Cardiac muscle cell (in vitro differentiated cells and primary cell): ENCODE results near the gene KIF6. TPM values are rescaled to one million over a fixed set of nuclear protein-coding genes. Genes with fewer than 3 reads are reported as not detected.

Experiments used
- DNase-seq, 2 donors: peaks; one replicate each; pipeline versions ENCODE4 v3.0.0 to v3.0.0-alpha.2; 2010 to 2017; ENCODE audit warnings: low read depth in 1 of 2, low spot score in 1 of 2
- H3K27ac ChIP-seq: fragments of 200-600 bp; sonication (generic); 2 replicates; pipeline ENCODE4 v1.5.1; 2016
- H3K27me3 ChIP-seq: fragments of 200-600 bp; sonication (generic); 2 replicates; pipeline ENCODE4 v1.6.0; 2016; ENCODE audit warnings: control low read depth
- H3K36me3 ChIP-seq: fragments of 200-600 bp; sonication (generic); 2 replicates; pipeline ENCODE4 v1.5.1; 2016; ENCODE audit warnings: control low read depth
- H3K4me1 ChIP-seq: fragments of 200-600 bp; sonication (generic); 2 replicates; pipeline ENCODE4 v1.8.1; 2017; ENCODE audit warnings: low read depth, mild to moderate bottlenecking, mixed run types
- H3K4me3 ChIP-seq: fragments of 200-600 bp; sonication (generic); 2 replicates; pipeline ENCODE4 v1.5.1; 2016; ENCODE audit warnings: mild to moderate bottlenecking
- H3K9me3 ChIP-seq: fragments of 200-600 bp; sonication (generic); 2 replicates; pipeline ENCODE4 v1.5.1; 2017; ENCODE audit warnings: low read depth, mild to moderate bottlenecking, control low read depth
- polyA plus RNA-seq: library from polyadenylated mRNA; unstranded; fragments of >200 nt; fragmentation: Nextera tagmentation; extraction: Ambion mirVana; gene quantifications from 2 replicates; pipeline ENCODE4 v1.2.1, GENCODE V29; 2016
- total RNA-seq: library from RNA; depleted of rRNA; stranded (reverse); fragments of >200 nt; gene quantifications from 2 replicates; pipeline ENCODE4 v1.2.3, GENCODE V29; 2016
- TF ChIP-seq, protein P1 (sequence below): IDR thresholded peaks from 2 replicates; pipeline ENCODE4 v1.5.1; 2012; ENCODE audit warnings: low read depth, mild to moderate bottlenecking, low read length

KIF6 gene
- total and polyA plus RNA-seq, 2 experiments from 2014 or later, result 0.69 to 1.7 TPM

DNA sequence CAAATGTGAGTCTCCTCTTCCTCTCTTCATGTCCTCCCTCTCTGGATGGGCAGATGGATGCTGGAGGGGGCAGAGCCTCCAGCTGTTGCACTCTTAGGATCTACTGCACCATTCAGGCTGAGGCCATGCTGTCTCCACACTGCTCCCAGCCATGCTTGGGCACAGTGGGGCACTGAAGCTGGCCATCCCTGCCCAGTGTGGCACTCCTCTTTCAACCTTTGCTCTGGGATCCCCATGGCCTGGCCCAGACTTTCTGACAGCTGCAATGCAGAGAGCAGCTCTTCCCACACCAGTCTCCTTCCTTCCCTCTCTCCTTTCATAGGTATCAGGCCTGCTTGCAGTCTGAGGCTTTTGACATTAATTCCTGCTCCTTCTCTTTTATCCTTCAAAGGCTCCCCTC is 420.3 kb downstream of the KIF6 start:
- Histone ChIP-seq H3K4me1 (no peaks in the 10 kb centered on the region), H3K9me3 (no peaks in the 10 kb centered on the region), H3K27ac (no peak overlapping the region), H3K4me3 (no peak overlapping the region), H3K36me3 (no peaks in the 10 kb centered on the region), H3K27me3 (peaks cover 10% of the 10 kb centered on the region)
- TF ChIP-seq, protein P1, sequence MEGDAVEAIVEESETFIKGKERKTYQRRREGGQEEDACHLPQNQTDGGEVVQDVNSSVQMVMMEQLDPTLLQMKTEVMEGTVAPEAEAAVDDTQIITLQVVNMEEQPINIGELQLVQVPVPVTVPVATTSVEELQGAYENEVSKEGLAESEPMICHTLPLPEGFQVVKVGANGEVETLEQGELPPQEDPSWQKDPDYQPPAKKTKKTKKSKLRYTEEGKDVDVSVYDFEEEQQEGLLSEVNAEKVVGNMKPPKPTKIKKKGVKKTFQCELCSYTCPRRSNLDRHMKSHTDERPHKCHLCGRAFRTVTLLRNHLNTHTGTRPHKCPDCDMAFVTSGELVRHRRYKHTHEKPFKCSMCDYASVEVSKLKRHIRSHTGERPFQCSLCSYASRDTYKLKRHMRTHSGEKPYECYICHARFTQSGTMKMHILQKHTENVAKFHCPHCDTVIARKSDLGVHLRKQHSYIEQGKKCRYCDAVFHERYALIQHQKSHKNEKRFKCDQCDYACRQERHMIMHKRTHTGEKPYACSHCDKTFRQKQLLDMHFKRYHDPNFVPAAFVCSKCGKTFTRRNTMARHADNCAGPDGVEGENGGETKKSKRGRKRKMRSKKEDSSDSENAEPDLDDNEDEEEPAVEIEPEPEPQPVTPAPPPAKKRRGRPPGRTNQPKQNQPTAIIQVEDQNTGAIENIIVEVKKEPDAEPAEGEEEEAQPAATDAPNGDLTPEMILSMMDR, result no peak
- DNase-seq, result no peak

GRCh38 chr6:39303425-39304153 is 421.6 kb downstream of the KIF6 start:
- no peak overlapping the region for H3K27ac ChIP-seq
- DNase-seq, result no peak
- no peaks in the 10 kb centered on the region for H3K36me3 ChIP-seq
- H3K27me3 ChIP-seq, result peaks cover 13% of the 10 kb centered on the region
- TF ChIP-seq, protein P1, result no peak
- no peaks in the 10 kb centered on the region for H3K4me1 ChIP-seq
- no peaks in the 10 kb centered on the region for H3K9me3 ChIP-seq
- H3K4me3 ChIP-seq, result no peak overlapping the region

DNA sequence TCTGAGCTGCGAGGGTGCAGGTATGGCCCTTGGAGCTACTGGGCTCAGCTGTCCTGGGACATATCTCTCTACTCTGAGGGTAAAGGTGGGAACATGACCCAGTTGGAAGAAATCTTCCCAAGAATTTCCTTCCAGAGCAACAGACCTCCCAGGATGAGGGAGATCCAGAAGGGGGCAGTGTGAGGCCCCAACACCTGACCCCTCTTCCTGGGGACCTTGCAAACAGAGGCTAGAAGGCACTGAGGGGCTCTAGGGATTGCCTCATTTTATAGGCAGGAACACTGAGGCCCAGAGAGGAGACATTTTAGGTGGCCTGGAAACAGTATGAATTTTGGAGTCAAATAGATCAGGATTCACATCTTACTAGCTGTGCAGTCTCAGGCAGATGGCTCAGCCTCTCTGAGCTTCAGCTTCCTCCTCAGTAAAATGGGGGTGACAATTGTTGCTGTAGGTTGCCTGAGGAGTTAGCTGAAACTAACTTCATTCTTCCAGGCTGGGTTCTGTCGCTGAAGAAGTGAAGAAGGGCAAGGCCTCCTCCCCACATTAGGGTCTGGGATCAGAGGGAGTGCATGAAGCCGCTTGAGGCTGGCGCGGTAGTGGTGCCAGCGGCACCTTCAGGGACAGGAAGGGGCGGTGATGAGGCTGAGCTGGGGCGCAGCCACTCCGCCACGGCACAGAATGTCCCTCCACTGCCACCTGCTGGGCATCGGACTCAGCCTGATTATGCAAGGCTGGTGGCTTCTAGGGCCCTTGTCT is 422.4 kb downstream of the KIF6 start:
- H3K4me3 ChIP-seq, result no peak overlapping the region
- no peaks in the 10 kb centered on the region for H3K4me1 ChIP-seq
- H3K9me3 ChIP-seq, result no peaks in the 10 kb centered on the region
- no peaks in the 10 kb centered on the region for H3K36me3 ChIP-seq
- H3K27me3 ChIP-seq, result peaks cover 13% of the 10 kb centered on the region
- no peak overlapping the region for H3K27ac ChIP-seq
- DNase-seq, result peak; percentile 71 to 89
- TF ChIP-seq, protein P1, result peak; percentile 87

DNA sequence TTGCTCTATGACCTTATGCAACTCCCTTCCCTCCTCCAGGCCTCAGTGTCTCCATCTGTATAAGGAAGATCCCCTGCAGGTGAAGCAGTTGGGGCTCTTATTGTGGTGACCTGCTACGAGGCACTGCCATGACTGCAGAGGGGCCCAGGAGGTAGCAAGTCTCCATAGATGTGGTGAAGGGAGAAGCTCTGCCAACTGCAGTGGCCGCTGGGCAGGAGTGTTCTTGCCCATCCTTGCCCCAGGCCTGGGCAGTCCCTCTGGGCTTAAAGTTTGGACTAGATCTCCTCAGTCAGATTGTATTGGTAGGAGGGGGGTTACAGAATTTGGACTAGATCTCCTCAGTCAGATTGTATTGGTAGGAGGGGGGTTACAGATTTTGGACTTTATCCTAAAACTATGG is 423.2 kb downstream of the KIF6 start:
- Histone ChIP-seq H3K4me1 (peaks cover under 1% of the 10 kb centered on the region), H3K4me3 (no peak overlapping the region), H3K27me3 (peaks cover 13% of the 10 kb centered on the region), H3K27ac (no peak overlapping the region), H3K36me3 (no peaks in the 10 kb centered on the region), H3K9me3 (no peaks in the 10 kb centered on the region)
- DNase-seq, result no peak
- TF ChIP-seq, protein P1, result no peak

DNA sequence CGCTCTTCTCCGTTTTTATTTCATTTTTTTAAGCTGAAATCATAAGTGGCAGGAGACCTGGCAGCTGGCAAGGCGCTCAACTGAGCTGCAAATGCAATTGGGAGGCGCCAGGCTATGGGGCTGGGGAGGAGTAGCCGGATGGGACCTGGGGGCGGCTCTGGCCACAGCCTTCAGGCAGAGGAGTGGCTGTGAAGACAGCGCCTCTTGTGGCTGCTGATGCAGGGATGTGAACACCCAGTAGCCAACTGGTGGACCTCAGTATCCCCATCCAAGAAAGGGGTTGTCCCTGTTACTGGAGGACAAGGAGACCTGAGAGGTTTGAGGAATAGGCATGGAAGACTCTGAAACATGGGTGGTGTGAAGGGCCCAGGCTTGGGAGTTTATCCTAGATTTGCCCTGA is 423.6 kb downstream of the KIF6 start:
- Histone ChIP-seq H3K27ac (no peak overlapping the region), H3K9me3 (no peaks in the 10 kb centered on the region), H3K27me3 (peaks cover 13% of the 10 kb centered on the region), H3K36me3 (no peaks in the 10 kb centered on the region), H3K4me1 (peaks cover 4% of the 10 kb centered on the region), H3K4me3 (no peak overlapping the region)
- TF ChIP-seq, protein P1, result peak; percentile 34
- DNase-seq, result no peak
